ENCODE results near the gene SPEN. TPM values are rescaled to one million over a fixed set of nuclear protein-coding genes. Genes with fewer than 3 reads are reported as not detected.

SPEN gene, protein sequence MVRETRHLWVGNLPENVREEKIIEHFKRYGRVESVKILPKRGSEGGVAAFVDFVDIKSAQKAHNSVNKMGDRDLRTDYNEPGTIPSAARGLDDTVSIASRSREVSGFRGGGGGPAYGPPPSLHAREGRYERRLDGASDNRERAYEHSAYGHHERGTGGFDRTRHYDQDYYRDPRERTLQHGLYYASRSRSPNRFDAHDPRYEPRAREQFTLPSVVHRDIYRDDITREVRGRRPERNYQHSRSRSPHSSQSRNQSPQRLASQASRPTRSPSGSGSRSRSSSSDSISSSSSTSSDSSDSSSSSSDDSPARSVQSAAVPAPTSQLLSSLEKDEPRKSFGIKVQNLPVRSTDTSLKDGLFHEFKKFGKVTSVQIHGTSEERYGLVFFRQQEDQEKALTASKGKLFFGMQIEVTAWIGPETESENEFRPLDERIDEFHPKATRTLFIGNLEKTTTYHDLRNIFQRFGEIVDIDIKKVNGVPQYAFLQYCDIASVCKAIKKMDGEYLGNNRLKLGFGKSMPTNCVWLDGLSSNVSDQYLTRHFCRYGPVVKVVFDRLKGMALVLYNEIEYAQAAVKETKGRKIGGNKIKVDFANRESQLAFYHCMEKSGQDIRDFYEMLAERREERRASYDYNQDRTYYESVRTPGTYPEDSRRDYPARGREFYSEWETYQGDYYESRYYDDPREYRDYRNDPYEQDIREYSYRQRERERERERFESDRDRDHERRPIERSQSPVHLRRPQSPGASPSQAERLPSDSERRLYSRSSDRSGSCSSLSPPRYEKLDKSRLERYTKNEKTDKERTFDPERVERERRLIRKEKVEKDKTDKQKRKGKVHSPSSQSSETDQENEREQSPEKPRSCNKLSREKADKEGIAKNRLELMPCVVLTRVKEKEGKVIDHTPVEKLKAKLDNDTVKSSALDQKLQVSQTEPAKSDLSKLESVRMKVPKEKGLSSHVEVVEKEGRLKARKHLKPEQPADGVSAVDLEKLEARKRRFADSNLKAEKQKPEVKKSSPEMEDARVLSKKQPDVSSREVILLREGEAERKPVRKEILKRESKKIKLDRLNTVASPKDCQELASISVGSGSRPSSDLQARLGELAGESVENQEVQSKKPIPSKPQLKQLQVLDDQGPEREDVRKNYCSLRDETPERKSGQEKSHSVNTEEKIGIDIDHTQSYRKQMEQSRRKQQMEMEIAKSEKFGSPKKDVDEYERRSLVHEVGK (N-terminal part only)
- 28.5 and 43.6 TPM in 2 replicates for total RNA-seq (2014; rRNA removed; shearing (Covaris generic))
- polyA plus RNA-seq (2016; fragmentation: Nextera tagmentation; extraction: Ambion mirVana): 11.4 and 14.9 TPM in 2 replicates
- long read RNA-seq, partial matches to known transcripts: 10 of 13 reads
- long read RNA-seq, other reads (novel, unspliced or antisense): 3 of 13 reads

GRCh38 chr1:15847100-15847892, at the start of gene SPEN:
TSS of gene SPEN (plus strand) at chr1:15847707. CDS start at chr1:15848068, 361 bp downstream.
- Histone ChIP-seq H2AFZ (peak within 1 kb of the TSS; percentile 89), H3K4me1 (ENCODE audit: insufficient read depth) (peaks cover 16% of the 10 kb centered on the region), H3K36me3 (ENCODE audit: insufficient read depth) (no peaks in the 10 kb centered on the region), H3K27ac (ENCODE audit: low read depth) (peak within 1 kb of the TSS; percentile 73), H3K27me3 (ENCODE audit: insufficient read depth) (peaks cover 6% of the 10 kb centered on the region), H3K79me2 (replicated peaks; ENCODE audit: insufficient read depth) (peaks cover 44% of the 10 kb centered on the region), H4K20me1 (replicated peaks; ENCODE audit: insufficient read depth) (no peaks in the 10 kb centered on the region), H3F3A (replicated peaks; ENCODE audit: low read depth) (peaks cover 19% of the 10 kb centered on the region; the same call in 1 of the 2 replicates), H3K9me2 (ENCODE audit: insufficient read depth) (no peaks in the 10 kb centered on the region), H3K4me3 (peak within 1 kb of the TSS; percentile 87), H3K4me2 (peak within 1 kb of the TSS; percentile 92)
- peaks cover 26% of the 10 kb centered on the region for H3K4me1 Mint-ChIP-seq
- H3K27ac Mint-ChIP-seq: peak within 1 kb of the TSS; percentile 99; the same call in 1 of the 2 replicates
- H3K36me3 Mint-ChIP-seq (ENCODE audit: low read depth): no peaks in the 10 kb centered on the region
- TF ChIP-seq POLR2AphosphoS5 (IDR thresholded peaks at IDR 0.05; ENCODE audit: low read depth): peak; percentile 67
- no peak for TF ChIP-seq CREB1 (CRISPR knock-in tag; IDR thresholded peaks at IDR 0.05; ENCODE audit: low read depth)
- peak; percentile 90 for DNase-seq (ENCODE audit: low spot score)
- no peaks in the 10 kb centered on the region; the same call in 1 of the 3 replicates for H3K9me3 Mint-ChIP-seq
- H3K27me3 Mint-ChIP-seq (ENCODE audit: insufficient read depth, low read depth, poor library complexity): peaks cover 12% of the 10 kb centered on the region
- H3K4me3 Mint-ChIP-seq: peak within 1 kb of the TSS; percentile 98
- peak; percentile 68 for ATAC-seq

- ATAC-seq (peak; percentile 45), DNase-seq (ENCODE audit: low spot score) (peak; percentile 37)
- Histone ChIP-seq H3F3A (replicated peaks; ENCODE audit: low read depth) (0 out of 2 replicates have a peak, but pooled peaks cover 2% of the 10 kb centered on the region), H3K27ac (ENCODE audit: low read depth) (no peak overlapping the region), H3K36me3 (ENCODE audit: insufficient read depth) (no peaks in the 10 kb centered on the region), H3K9me2 (ENCODE audit: insufficient read depth) (no peaks in the 10 kb centered on the region), H3K79me2 (replicated peaks; ENCODE audit: insufficient read depth) (no peaks in the 10 kb centered on the region), H3K4me2 (no peak overlapping the region), H3K4me1 (ENCODE audit: insufficient read depth) (peaks cover 12% of the 10 kb centered on the region; the same call in 1 of the 2 replicates), H4K20me1 (replicated peaks; ENCODE audit: insufficient read depth) (no peaks in the 10 kb centered on the region), H2AFZ (no peak overlapping the region), H3K4me3 (no peak overlapping the region), H3K27me3 (ENCODE audit: insufficient read depth) (no peaks in the 10 kb centered on the region)
- H3K9me3 Mint-ChIP-seq: no peaks in the 10 kb centered on the region
- H3K4me3 Mint-ChIP-seq: no peak overlapping the region
- peaks cover 20% of the 10 kb centered on the region for H3K4me1 Mint-ChIP-seq
- H3K27me3 Mint-ChIP-seq (ENCODE audit: insufficient read depth, low read depth, poor library complexity): peaks cover 11% of the 10 kb centered on the region
- H3K36me3 Mint-ChIP-seq (ENCODE audit: low read depth): no peaks in the 10 kb centered on the region
- no peak overlapping the region for H3K27ac Mint-ChIP-seq
- TF ChIP-seq EZH2 (IDR thresholded peaks at IDR 0.05; ENCODE audit: low read depth, unreplicated experiment) (no peak), EZH2phosphoT487 (IDR thresholded peaks at IDR 0.05; ENCODE audit: unreplicated experiment) (no peak), JUNB (IDR thresholded peaks at IDR 0.05; ENCODE audit: unreplicated experiment) (no peak), ZNF114 (CRISPR knock-in tag; IDR thresholded peaks at IDR 0.05) (no peak), ZNF331 (CRISPR knock-in tag; IDR thresholded peaks at IDR 0.05; ENCODE audit: low read depth) (no peak), POLR2AphosphoS5 (IDR thresholded peaks at IDR 0.05; ENCODE audit: low read depth) (no peak), CREB1 (CRISPR knock-in tag; IDR thresholded peaks at IDR 0.05; ENCODE audit: low read depth) (no peak), REST (IDR thresholded peaks at IDR 0.05; ENCODE audit: unreplicated experiment) (no peak)
- TF ChIP-seq, protein P1, sequence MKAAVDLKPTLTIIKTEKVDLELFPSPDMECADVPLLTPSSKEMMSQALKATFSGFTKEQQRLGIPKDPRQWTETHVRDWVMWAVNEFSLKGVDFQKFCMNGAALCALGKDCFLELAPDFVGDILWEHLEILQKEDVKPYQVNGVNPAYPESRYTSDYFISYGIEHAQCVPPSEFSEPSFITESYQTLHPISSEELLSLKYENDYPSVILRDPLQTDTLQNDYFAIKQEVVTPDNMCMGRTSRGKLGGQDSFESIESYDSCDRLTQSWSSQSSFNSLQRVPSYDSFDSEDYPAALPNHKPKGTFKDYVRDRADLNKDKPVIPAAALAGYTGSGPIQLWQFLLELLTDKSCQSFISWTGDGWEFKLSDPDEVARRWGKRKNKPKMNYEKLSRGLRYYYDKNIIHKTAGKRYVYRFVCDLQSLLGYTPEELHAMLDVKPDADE (IDR thresholded peaks at IDR 0.05): no peak
Observed at GRCh38 chr1:15799004-15799867, 48.3 kb upstream of the SPEN start.

Data from GM23338 (cell line).